Esophagus squamous epithelium (tissue), 4 donors: ENCODE results near the gene EGFR.

ENCODE experiments used
- POLR2A ChIP-seq, 4 donors: fragments of 450-650 bp; IDR thresholded peaks; one replicate each; pipeline ENCODE4 v1.6.1; 2017; ENCODE audit warnings: antibody characterized with exemption in 4 of 4, mild to moderate bottlenecking in 4 of 4, moderate library complexity in 3 of 4
- TF ChIP-seq, protein P1 (sequence below), 6 experiments: fragments of 450-650 bp in 4 of 6; fragments of 200-600 bp in 2 of 6; sonication (generic) in 2 of 6; IDR thresholded peaks; one replicate each; pipeline ENCODE4 v1.5.1; 2016 to 2019; ENCODE audit warnings: antibody characterized with exemption in 6 of 6, mild to moderate bottlenecking in 4 of 6, moderate library complexity in 4 of 6

DNA sequence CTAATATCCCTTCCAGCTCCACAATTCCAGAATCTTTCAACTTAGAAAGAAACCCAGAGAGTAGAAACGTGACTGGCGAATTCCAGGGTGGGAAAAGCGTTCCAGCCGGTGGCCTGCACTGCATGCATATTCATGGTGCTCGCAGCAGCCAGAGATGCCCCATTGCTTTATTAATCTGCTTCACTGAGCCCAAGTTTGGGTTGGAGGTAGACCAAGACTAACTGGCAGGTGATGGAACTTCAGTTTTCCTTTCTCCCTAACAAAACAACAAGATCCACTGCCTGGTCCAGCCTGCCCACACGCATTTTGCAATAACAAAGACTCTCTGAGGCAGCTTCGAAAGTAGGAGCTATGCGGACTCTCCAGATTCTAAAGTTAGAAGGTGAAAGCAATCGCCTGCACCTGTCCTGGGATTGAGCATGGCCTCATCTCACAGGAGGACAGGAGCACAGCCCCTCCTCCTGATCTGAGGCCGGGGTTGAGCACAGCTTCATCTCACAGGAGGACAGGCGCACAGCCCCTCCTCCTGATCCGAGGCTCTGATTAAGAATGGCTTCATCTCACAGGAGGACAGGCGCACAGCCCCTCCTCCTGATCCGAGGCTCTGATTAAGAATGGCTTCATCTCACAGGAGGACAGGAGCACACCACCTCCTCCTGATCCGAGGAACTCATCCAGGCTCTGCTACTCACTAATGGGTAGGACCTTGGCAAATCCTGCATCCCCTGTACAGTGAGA, 218.5 kb downstream of the EGFR start:
- TF ChIP-seq, protein P1, sequence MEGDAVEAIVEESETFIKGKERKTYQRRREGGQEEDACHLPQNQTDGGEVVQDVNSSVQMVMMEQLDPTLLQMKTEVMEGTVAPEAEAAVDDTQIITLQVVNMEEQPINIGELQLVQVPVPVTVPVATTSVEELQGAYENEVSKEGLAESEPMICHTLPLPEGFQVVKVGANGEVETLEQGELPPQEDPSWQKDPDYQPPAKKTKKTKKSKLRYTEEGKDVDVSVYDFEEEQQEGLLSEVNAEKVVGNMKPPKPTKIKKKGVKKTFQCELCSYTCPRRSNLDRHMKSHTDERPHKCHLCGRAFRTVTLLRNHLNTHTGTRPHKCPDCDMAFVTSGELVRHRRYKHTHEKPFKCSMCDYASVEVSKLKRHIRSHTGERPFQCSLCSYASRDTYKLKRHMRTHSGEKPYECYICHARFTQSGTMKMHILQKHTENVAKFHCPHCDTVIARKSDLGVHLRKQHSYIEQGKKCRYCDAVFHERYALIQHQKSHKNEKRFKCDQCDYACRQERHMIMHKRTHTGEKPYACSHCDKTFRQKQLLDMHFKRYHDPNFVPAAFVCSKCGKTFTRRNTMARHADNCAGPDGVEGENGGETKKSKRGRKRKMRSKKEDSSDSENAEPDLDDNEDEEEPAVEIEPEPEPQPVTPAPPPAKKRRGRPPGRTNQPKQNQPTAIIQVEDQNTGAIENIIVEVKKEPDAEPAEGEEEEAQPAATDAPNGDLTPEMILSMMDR (IDR thresholded peaks at IDR 0.05): no peak
- TF ChIP-seq POLR2A (IDR thresholded peaks at IDR 0.05): no peak
